GM23248 (cell line): ENCODE data around the gene PANK2.

Experiments
- EZH2 ChIP-seq: fragments of 200-600 bp; sonication (generic); IDR thresholded peaks from 2 replicates; pipeline ENCODE4 v1.6.1; 2018; ENCODE audit warnings: antibody characterized with exemption, mild to moderate bottlenecking; ENCODE audit not compliant: insufficient read depth, poor library complexity, severe bottlenecking
- EZH2phosphoT487 ChIP-seq: fragments of 200-600 bp; sonication (generic); IDR thresholded peaks from 2 replicates; pipeline ENCODE4 v1.6.1; 2018; ENCODE audit warnings: antibody characterized with exemption, moderate library complexity, mild to moderate bottlenecking, low read depth; ENCODE audit not compliant: insufficient read depth

DNA sequence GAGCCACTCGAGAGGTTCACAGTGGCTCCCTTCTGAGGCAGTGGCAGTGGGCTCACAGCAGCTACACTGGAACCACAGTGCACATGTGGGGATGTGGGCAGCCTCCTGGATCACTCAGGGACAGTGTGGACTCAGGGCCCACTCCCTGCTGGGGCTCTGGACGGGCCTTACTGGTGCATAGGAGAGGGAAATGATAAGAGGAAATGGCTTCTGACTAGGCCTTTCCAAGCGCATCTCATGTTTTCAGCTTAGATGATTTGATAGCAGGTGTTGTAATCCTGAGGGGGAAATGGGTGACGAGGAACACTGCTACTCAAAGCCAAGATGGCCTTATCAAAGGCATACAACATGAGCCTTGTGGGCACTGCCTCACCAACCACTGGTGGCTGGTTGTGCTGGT, 44.0 kb downstream of the PANK2 start:
- no peak for TF ChIP-seq EZH2
- no peak for TF ChIP-seq EZH2phosphoT487
